AG09319 (cell line): ENCODE results near the gene IMPDH2.

Experiments
- DNase-seq: peaks from one replicate; pipeline ENCODE4 v3.0.0-alpha.2; 2010; ENCODE audit warnings: low read depth; ENCODE audit errors: extremely low read depth
- TF ChIP-seq, protein P1 (sequence below): IDR thresholded peaks from 2 replicates; pipeline ENCODE4 v1.5.1; 2011; ENCODE audit warnings: low read depth, mild to moderate bottlenecking, inconsistent platforms, low read length, moderate library complexity

The IMPDH2 gene

DNA sequence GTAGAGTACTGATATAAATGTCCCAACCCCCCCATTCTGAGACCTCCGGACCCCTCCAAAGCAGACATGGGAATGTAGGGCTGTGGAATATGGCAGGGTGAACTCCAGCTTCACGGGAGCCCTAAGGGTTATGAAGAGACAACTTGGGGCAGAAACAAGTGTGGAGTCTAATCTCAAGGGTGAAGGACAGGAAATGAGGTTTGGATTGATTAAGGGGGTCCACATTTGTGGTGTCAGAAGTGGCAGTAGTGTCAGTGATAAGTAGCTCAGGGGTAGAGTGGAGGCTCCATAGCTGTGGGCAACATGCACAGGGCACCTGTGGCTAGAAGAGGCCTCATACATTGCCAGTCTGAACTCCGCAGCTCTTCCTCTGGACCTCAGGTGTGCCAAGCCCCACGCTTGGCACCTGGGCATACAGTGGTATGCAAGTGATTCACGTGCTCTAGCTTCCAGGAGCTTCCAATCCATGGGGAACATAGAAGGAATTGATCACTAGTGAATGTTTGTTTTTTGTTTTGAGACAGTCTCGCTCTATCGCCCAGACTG, 43.3 kb downstream of the IMPDH2 start:
- no peak for DNase-seq
- TF ChIP-seq, protein P1, sequence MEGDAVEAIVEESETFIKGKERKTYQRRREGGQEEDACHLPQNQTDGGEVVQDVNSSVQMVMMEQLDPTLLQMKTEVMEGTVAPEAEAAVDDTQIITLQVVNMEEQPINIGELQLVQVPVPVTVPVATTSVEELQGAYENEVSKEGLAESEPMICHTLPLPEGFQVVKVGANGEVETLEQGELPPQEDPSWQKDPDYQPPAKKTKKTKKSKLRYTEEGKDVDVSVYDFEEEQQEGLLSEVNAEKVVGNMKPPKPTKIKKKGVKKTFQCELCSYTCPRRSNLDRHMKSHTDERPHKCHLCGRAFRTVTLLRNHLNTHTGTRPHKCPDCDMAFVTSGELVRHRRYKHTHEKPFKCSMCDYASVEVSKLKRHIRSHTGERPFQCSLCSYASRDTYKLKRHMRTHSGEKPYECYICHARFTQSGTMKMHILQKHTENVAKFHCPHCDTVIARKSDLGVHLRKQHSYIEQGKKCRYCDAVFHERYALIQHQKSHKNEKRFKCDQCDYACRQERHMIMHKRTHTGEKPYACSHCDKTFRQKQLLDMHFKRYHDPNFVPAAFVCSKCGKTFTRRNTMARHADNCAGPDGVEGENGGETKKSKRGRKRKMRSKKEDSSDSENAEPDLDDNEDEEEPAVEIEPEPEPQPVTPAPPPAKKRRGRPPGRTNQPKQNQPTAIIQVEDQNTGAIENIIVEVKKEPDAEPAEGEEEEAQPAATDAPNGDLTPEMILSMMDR: no peak

DNA sequence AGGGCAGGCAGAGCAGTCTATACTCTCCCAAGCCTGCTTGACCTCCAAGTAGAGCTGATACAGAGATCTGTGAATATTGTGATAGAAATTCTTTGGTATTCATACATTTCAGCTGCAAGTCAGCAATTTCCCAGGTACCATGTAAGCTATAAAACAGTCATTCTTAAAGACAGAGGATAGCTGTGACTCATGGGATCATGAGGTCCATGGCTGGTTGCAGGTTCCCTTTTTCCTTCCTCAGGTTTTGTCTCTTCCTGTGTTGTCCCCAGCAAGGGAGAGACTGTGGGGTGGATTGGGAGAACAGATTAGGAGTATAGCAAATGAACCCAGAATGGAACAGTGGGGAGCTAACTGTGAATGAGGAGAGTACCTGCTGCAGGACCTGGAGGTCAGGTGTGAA, 44.5 kb downstream of the IMPDH2 start:
- TF ChIP-seq, protein P1: no peak
- DNase-seq: no peak

DNA sequence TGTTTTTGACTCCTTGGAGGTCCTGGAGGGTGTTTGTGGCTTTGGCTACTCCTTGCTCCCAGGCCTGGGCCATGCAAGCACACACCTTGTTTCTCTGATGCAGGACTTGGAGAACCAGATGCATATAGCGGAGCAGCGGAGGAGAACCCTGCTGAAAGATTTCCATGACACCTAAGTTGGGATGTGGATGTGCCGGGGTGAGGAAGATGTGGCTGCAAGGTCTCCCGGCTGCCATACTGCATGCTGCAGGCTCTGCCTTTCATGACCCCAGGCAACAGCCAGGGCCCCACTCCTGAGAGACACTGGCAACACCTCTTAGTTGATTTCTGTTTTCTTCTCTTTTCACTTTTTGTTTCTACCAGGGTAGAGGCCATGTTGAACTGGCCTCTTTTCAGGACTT, 46.1 kb downstream of the IMPDH2 start:
- TF ChIP-seq, protein P1: no peak
- no peak for DNase-seq

DNA sequence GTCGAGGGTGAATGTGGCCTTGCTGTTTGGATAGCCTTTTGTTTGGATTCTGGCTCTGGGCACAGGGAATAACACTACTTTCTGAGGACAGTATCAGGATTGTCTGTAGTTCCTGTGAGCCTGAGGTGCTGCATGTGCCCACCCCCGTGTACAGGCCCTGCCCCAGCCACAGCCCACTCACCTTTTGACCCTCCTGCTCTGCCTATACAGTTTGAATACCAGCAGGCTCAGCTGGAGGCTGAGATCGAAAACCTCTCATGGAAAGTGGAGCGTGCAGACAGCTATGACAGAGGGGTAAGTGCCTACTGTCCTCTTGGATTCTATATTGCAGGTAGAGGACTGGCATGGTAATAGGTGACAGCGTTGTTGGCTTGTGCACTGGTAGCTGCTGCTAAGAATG, 46.5 kb downstream of the IMPDH2 start:
- DNase-seq: no peak
- TF ChIP-seq, protein P1: no peak

DNA sequence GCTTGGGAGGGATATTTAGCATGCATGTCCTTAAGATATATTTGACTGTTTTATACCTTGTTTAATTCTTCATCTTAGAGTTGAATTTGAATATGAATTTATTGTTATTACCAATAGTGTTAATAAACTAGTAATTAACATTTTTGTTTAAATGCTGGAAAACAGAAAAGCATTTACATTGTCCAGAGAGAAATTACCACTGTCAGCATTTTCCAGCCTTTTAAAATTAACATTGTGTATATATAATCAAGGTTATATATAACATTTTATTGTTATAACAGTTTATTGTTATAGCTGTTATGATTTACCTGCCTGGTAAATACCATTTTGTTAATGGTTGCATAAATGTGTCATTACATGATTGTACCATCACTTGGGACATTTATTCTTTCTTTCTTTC, 47.2 kb downstream of the IMPDH2 start:
- TF ChIP-seq, protein P1: no peak
- no peak for DNase-seq

DNA sequence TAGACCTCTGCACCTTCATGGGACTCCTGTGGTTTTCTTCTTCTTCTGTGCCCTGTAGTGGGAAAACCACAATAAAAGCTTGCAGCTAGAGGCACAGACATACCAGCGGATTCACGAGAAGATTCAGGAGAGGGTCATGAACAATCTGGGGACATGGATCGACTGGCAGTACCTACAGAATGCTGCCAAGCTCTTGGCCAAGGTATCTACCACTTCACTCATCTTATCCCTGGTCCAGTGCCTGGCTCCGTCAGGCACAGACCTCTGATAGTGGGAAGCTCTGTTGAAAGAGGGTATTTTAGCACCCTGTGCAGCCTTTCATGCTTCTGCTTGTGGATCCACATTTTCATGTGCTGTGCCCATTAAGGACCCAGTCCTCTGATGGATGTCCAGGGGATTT, 48.9 kb downstream of the IMPDH2 start:
- no peak for DNase-seq
- TF ChIP-seq, protein P1: no peak

DNA sequence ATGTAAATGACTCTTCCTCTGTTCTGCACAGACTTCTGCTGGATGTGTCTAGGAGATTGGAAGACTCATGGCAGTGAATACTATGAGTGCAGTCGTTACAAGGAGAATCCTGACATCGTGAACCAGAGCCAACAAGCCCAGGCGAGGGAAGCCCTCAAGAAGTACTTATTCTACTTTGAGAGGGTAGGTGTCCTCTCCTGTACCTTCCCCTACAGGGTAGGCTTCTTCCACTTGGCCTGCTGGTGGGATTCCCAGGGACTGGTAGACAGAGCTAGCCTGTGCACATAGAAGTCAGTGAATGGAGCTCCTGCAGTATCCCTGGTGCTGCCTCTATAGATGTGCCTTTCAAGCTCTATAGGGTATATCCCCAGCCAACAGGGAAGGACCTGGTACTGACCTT, 49.7 kb downstream of the IMPDH2 start:
- TF ChIP-seq, protein P1: no peak
- DNase-seq: no peak
